HG03280 (cell line): ENCODE results near the gene LYRM2.
A peak's percentile ranks its signal among the peaks of the same experiment; 100 is the strongest.

Source experiments
- ATAC-seq: cut with Tn5 transposase; IDR thresholded peaks from one replicate; pipeline ENCODE4 v1.9.1; 2021; ENCODE audit warnings: mild to moderate bottlenecking, moderate library complexity; ENCODE audit not compliant: unreplicated experiment

Gene LYRM2, protein sequence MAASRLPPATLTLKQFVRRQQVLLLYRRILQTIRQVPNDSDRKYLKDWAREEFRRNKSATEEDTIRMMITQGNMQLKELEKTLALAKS

DNA sequence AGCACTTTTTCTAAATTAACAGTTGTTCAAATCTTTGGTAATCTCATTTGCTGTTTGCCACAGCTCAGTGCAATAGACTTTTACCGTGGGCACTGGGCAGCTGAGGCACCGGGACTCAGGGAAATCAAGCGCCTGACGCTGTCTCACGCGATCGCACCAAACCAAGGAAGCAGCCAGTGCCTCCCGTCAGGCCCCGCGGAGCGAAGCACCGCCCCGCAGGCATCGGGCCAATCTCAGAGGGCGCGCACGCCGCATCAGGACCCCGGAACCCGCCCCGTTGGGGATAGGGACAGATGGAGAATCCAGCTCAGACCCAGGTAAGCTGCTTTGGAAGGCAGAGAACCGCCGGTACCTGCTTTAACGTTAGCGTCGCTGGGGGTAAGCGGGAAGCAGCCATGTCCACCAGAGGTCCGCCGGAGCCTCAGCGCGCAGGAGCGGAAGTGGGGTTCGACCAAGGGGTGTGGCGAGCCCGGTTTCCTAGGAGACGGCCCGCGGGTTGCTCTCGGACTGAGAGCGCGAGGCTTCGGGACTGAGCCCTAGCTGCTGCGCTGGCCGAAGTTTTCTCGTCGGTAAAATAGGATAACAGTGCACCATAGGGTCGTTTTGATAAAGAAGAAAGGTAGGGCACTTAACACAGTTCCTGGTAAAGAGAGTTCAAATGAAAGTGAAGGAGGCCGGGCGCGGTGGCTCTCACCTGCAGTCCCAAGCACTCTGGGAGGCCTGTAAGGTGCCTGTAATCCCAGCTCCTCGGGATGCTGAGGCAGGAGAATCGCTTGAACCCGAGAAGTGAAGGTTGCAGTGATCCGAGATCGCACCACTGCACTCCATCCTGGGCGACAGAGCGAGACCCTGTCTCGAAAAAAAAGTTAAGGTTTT lies at the start of gene LYRM2:
TSS of gene LYRM2 (minus strand) at position 428 of the 876 bp plus-strand sequence. CDS start at position 397, 31 bp downstream.
- peak; percentile 99 for ATAC-seq

DNA sequence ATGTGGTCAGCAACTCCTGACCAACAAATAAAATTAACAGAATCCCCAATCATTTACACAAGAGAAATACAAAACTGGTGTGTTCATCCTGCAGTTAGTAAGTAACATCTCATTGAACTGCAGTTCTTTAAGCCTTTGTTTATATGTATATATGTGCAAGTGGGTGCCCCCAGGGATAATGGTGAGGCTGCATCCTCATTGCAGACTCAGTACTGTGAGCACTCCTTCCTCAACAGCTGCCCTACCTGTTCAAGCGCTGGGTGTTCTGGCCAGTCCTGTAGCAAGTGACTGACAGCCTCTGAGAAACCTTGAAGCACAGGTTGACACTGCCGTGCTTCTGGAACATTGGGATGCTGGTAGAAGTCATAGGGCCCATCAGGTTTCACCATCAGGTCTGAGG lies 49.8 kb upstream of the LYRM2 start:
- no peak for ATAC-seq

DNA sequence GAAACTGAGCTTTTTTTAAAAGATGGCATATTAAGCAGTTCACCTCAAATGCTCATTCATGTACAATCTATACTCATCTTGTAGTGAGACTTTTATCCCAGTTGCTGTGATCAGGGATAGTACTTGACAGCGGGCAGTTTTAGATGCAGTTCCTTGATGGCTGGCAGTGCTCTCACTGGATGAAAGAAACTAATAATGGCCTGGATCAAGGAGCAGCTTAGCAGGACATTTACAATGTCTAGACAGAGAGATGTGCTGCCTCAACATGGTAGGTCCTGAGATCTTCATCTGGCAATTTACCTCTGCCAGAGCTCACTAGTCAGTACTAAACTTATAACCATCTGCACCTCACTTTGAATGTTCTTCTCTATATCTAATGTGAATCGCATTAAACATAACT lies 46.8 kb upstream of the LYRM2 start:
- ATAC-seq: no peak

DNA sequence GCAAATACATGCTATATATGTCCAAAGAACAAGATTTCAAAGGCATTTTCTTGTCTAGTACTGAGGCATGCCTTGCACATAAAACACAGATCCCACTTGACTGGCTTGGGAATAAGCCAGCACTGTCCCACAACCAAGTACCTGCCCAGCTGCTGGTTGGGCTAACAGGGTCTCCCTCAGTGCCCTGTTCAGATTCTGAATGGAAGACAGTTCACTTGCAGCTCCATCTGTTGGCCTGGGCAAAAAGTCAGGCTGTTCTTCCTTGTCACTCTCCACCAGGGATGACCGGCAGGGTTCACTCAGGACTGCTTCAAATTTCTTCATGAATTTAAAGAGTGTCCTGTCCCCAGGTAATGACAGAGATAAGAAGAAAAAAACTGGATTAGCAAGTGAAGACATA lies 44.4 kb upstream of the LYRM2 start:
- ATAC-seq: no peak

DNA sequence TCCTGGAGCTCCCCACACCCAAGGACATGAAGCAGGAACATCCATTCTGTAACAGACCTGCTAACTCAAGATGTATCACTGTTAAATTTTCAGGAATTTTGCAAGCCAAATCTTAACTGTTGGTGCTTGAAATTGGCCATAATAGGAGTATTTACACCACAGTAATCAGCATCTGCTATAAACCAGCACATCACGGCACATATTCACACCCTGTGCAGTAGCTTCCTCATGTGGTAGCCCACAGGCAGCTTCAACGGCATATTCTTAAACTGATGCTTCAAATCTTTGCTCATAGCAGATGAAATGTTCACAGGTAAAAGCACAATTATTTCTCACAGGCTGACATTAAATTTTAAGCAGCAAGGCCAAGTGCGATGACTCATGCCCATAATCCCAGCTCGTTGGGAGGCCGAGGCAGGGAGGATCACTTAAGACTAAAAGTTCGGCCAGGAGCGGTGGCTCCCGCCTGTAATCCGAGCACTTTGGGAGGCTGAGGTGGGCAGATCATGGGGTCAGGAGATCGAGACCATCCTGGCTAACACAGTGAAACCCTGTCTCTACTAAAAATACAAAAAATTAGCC lies 43.5 kb upstream of the LYRM2 start:
- ATAC-seq: no peak

DNA sequence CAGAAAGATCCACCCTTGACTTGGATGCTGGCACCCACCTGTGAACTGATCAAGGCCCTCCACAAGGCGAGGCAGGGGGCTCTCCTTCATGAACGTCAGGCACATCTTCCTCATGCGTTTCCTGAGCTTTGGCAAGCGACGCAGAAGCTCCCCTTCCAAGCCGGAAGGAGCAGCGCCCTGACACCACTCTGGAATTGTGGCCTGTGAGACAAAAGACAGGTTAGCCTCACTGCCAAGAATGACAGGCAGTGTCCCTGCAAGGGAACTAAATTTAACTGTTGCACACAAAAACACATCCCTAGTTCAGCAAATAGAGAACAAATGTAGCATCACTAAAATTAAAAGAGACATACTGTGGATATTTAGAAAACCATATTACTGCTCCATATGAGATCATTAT lies 42.0 kb upstream of the LYRM2 start:
- ATAC-seq: no peak

DNA sequence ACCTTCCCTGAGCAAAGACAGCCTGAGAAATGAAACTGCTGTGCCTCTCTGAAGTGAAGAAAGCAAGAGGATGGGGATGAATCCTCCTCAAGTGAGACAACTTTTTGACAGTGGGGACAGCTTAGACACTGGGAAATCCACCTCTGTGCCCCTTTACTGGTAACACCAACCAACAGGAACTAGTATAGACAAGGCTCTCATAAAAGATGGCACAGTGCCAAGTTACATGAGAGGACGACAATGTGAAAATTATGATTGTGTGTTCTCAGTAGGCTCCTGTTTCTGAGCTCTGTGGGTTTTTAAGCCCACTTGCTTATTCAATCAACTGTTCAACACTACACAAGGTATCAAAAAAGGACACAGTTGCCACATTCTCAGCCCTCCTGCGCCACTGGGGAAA lies 41.6 kb upstream of the LYRM2 start:
- no peak for ATAC-seq

DNA sequence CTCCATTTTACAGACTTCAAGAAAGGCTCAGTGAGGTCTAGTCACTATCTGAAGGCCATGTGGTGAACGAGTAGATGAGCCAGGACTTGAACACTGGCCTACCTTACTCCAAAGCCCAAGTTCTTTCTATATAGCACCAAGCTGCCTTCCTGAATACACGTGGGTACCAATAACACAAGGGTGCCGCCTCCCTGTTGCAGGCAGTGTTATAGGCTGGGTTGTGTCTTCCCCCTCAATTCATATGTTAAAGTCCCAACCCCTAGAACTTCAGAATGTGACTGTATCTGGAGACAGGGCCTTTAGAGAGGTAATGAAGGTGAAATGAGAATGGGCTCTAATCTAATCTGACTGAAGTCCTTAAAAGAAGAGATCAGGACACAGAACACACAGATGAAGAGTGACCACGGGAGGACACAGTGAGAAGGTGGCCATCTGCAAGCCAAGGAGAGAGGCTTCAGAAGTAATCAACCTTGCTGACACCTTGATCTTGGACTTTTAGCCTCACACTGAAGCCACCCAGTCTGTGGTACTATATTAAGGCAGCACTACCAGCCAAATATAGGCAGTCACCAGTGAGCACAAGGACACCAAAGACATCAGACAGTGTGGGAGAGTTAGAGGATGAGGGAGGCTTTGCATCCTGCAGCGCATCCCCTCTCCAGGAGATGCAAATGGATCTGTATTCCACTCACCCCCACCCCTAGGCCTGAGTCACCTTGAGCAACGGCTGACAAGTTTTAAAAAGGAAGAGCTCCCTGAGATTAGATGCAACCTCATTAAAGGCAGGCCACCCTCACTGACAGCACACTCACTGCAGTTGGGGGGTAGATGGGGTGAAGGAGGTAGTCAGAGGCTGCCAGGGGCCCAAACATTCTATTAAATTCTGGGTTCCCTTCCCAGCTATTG lies 40.9 kb upstream of the LYRM2 start:
- no peak for ATAC-seq

DNA sequence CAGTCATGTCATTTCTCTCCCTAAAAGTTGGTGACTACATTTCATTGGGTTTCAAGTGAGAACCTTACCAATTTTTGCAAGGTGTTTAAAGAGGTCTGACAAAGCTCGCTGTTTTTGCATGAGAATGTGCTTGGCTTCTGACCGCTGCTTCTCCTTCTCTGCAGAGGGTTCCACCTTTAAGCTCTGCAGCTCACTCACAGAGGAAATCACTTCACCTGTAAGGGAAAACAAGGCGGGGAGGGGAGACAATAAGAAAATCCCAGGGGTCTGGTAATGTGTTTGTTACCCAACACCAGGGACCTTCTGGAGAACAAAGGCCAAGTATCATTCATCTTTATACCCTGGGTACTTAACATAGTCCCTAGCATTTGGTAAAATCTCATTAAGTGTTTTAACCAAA lies 40.0 kb upstream of the LYRM2 start:
- ATAC-seq: no peak

DNA sequence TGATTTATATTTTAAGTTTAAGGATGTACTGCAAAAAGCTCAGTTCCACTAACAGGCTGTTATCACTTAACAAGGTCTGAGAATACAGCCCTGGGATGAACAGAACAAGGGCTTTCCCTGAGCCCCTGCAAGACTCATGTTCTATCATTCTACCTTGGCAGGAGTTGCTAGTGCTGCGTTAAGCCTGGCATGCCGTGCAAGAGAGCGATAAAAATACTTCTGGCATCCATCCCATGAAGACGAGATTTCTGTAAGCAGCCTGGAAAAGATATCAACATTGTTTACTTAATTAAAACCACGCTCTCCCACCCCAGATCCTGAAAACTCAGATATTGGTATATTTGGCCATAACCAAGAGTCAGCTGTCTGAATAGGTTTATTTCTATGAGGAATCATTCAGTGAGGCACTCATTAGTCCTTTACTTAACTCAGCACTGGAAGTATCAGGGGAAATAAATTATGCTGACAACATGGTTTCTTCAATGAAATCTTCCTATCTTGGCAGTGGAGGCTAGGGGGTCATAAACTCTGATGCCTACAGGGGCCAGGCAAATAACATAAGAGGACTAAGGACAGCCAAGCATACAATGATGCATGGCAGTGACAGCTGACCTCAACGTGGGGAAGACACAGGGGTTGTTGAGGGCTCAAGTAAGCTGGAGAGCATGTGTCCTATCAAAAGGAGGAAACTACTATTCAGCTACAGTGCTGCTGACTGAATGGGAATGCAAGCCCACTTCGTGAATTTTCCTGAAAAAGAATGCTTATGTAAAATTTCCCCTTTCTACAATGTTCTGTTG lies 37.6 kb upstream of the LYRM2 start:
- no peak for ATAC-seq

DNA sequence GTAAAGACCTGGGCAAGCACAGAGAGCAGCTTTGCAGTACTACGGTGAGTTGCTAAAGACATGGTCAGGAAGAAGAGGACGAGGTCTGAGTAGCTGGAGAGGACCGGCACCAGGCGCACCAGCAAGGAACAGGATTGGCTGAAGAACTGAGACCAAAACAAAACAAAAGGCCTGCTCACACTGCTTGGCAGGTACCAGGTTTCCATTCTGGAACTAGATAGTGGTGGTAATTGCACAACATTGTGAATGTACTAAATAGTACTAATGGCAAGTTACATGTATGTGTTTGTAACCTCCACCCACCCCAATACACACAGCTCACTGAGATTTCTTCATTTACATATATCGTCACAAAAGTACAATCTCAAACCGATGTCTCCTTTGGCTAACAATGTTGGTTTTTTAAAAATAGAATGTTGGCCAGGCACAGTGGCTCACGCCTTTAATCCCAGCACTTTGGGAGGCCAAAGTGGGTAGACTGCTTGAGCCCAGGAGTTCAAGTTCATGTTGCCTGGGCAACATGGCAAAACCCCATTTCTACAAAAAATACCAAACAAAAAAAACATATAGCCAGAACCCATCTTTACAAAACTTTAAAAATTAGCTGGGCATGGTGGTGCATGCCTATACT lies 32.5 kb upstream of the LYRM2 start:
- ATAC-seq: no peak

DNA sequence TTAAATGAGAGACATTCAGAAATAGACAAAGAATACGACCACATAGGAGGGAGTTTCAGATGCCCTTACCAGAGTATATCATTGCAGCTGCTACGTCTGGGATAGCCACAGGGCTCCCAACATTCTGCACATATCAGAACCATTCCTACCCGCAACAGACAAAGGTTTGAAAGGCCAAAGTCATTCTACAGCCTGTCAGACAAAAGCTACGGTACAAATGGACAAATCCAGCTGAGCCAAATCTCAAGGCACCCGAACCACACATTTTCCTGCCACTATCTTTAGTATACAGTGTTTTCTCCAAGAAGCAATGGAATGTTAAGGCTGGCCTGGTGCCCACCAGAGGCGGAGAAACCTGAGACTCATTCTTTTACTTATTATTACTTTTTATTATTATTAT lies 30.5 kb upstream of the LYRM2 start:
- ATAC-seq: no peak

DNA sequence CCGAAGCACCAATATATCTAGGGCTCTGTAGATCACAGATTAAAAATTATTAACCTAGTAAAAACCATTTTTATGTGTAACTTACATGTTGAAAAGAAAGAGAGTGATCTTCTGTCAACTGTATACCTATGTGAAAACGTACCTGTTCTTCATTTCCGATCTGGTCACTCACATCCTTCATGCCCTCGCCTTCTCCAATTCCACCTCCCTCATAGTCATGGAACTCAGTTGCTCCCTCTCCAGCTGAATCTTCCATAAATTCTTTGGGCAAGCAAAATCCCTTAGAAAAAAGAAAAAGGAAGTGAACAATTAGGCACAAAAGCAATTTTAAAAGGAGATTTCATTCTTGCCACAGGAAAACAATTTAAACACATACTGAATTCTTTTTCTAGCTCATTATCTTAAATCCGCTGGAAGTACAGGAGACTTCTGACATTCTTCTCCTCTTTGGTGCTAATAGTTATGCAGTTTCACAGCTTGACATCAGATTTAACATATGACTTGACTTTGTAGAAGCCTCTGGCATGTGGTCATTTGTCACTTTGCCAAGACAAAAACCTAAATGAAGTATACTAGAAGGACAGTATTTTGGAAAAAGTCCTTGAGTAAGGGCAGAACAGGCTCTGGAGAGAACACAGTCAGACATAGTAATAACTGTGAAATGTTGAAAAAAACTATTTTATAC lies 29.5 kb upstream of the LYRM2 start:
- no peak for ATAC-seq

DNA sequence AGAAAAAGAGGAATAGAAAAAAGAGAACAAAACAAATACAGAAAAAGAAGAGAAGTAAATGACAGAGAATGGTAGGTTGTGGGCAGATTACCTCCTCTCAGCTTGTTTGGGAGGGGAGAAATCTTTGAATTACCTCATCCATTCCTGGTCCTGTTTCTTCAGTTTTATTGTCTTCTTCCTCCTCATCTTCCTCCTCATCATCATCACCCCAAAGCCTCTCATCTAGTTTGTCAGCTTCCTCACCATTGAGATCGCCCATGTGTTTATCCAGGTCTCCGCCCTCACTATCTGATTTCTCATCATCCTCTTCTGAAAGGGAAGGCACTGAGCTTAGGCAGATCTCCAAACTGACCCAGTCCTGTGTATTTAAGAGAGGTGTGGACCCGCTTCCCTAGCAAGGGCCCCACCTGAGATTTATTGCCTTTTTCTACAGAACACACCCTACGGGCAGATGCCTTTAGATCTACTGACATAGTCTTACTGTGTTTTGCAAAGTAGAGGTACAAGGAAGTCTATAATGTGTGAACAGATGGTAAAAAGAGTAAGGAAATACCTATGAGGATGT lies 24.2 kb upstream of the LYRM2 start:
- no peak for ATAC-seq

DNA sequence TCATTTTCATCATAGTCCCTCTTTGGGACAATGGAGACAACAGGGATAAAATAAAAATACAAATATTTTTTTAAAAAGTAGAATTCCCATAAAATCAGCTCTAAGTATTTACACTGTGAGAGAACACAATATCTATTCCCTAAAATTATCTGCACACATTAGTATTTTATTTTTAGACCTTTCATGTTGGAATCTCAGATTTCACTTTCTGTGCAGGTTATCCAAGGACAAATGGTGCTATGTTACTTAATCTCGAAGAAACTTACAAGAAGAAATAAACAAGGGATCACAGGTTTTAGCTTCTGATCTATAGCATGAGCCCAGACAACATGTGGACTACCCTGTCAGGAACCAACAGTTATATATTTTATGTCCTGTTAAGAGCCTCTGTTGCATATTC lies 23.0 kb upstream of the LYRM2 start:
- no peak for ATAC-seq

DNA sequence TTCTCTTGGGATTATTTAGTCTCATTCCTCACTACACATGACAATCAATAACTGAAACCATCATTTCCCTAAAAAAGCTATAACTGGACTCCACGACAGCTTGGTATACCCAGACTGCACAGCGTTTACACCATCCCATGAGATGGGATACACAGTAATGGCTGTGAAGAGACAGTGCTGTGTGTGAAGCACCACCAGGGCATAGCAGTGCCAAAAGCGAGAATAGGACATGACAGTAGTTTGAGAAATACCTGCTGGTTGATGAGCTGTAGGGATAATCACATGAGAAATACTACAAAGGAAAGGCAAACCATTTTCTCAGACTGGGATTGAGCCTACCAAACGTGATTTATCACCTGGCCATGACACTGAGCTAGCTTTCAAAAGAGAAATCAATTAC lies 22.4 kb upstream of the LYRM2 start:
- ATAC-seq: no peak

DNA sequence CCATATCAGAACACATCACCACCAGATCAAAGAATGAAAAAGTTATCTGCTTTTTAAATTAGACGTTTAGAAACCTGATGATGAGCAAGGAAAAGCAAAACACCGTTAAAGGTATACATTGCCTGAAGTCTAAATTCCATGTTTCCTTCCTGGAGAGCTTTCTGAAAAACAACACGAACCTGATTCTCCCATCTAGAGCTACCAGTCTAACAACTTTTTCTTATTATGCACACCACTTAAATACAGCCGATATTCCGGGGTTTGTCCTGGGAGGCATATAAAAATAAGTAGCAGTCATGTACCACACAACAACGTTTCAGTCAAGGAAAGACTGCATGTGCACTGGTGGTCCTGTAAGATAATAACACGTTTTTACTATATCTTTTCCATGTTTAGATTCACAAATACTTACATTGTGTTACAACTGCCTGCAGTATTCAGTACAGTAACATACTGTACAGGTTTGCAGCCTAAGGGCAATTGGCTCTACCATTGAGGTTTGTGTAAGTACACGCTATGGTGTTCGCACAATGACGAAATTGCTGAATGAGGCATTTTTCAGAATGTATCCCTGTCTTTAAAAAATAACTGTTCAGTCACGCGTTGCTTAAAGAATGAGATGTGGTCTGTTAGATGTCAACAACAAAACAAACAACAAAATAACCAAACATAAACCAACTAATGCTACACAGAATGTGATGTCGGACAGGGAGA lies 19.1 kb upstream of the LYRM2 start:
- ATAC-seq: no peak

DNA sequence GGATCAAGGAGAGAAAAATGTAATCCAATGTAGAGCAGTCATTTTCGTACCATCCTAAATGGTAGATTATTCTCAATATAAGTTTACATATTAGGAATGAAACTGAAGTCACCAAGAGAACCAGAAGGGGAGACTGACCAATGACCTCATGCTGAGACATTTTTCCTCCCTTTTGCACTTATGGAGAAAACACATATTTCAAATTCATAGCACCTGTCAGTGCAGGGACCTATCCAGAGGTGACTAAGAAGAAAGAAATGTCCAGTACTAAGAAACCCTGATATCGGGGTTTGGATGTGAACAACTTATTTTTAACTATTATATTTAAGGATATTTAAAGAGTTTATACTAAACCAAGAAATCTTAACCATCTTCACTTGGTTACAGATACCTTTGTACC lies 16.6 kb upstream of the LYRM2 start:
- no peak for ATAC-seq

DNA sequence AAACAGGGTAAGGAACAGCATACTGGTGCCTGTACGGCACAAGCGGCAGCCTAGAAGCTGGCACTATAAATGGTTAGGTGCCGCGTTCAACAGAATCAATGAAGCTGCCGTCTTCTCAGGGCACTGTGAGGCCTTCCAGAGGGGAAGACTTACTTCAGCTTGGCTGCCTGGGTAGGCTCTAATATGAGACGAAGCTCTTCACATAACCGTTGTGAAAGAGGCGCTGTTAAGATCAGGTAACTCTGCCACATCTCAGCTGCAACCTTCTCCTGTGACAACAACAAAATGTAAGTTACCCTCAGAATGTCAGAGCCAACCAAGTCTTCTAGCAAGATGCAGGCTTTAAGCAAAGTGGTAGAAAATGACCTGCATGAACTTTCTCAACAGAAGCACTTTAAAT lies 12.0 kb upstream of the LYRM2 start:
- no peak for ATAC-seq
